SU-DHL-6 (cell line): ENCODE measurements around the gene USP7.
A peak's percentile ranks its signal among the peaks of the same experiment; 100 is the strongest.

Experiments used
- H2AFZ ChIP-seq: fragments of 200-600 bp; sonication (generic); 2 replicates; pipeline ENCODE4 v1.6.1; 2014; ENCODE audit warnings: low read depth, mild to moderate bottlenecking, moderate library complexity, mixed read lengths, antibody characterized with exemption, low read length; ENCODE audit not compliant: severe bottlenecking
- H3F3A ChIP-seq: fragments of 200-600 bp; shearing (Covaris generic); 2 replicates; pipeline ENCODE4 v1.6.0; 2016; ENCODE audit warnings: antibody characterized with exemption, mild to moderate bottlenecking; ENCODE audit not compliant: insufficient read depth
- H3K27ac ChIP-seq: fragments of 200-600 bp; sonication (generic); 2 replicates; pipeline ENCODE4 v1.5.1; 2016; ENCODE audit warnings: low read depth, mild to moderate bottlenecking, low read length, moderate library complexity, mixed read lengths
- H3K27me3 ChIP-seq: fragments of 200-600 bp; sonication (generic), shearing (Covaris generic); 2 replicates; pipeline ENCODE4 v1.6.0; 2014; ENCODE audit warnings: mild to moderate bottlenecking, low read length
- H3K36me3 ChIP-seq: fragments of 200-600 bp; sonication (generic); 2 replicates; pipeline ENCODE4 v1.6.1; 2014; ENCODE audit warnings: mild to moderate bottlenecking, low read length, mixed read lengths
- H3K4me2 ChIP-seq: fragments of 300-600, 200-600 bp; shearing (Covaris generic), sonication (generic); 2 replicates; pipeline ENCODE4 v1.6.0; 2014; ENCODE audit warnings: low read length, low read depth, mild to moderate bottlenecking; ENCODE audit not compliant: poor library complexity, severe bottlenecking
- H3K4me3 ChIP-seq: fragments of 200-600 bp; sonication (generic); 2 replicates; pipeline ENCODE4 v1.5.1; 2014; ENCODE audit warnings: antibody characterized with exemption, low read length, mild to moderate bottlenecking, mixed read lengths; ENCODE audit not compliant: insufficient read depth, poor library complexity, severe bottlenecking
- H3K79me2 ChIP-seq: fragments of 200-600 bp; sonication (generic); 2 replicates; pipeline ENCODE4 v1.6.1; 2014; ENCODE audit warnings: mild to moderate bottlenecking, low read length, moderate library complexity; ENCODE audit not compliant: insufficient read depth
- H3K9ac ChIP-seq: fragments of 200-600 bp; sonication (generic); 2 replicates; pipeline ENCODE4 v1.7.0; 2014; ENCODE audit warnings: mild to moderate bottlenecking, low read length
- H3K9me2 ChIP-seq: fragments of 200-600 bp; sonication (generic); replicated peaks from 2 replicates; pipeline ENCODE4 v1.6.1; 2014; ENCODE audit warnings: low read length; ENCODE audit not compliant: insufficient read depth
- H3K9me3 ChIP-seq: fragments of 200-600 bp; sonication (generic); 2 replicates; pipeline ENCODE4 v1.6.1; 2014; ENCODE audit warnings: low read length, mixed read lengths; ENCODE audit not compliant: insufficient read depth
- H4K20me1 ChIP-seq: fragments of 200-600 bp; sonication (generic); 2 replicates; pipeline ENCODE4 v1.6.1; 2014; ENCODE audit warnings: low read depth, mild to moderate bottlenecking, antibody characterized with exemption, low read length, moderate library complexity, mixed read lengths
- CTCF ChIP-seq: fragments of 200-600 bp; sonication (generic); IDR thresholded peaks from one replicate; pipeline ENCODE4 v1.5.1; 2017; ENCODE audit warnings: antibody characterized with exemption, mild to moderate bottlenecking, low read length, moderate library complexity; ENCODE audit not compliant: insufficient read depth, poor library complexity, severe bottlenecking
- EZH2phosphoT487 ChIP-seq: fragments of 200-600 bp; sonication (generic), shearing (Covaris generic); conservative IDR thresholded peaks from 2 replicates; pipeline ENCODE4 v1.6.1; 2018; ENCODE audit warnings: mild to moderate bottlenecking, antibody characterized with exemption, low read length, moderate library complexity, mixed read lengths

Gene USP7

GRCh38 chr16:9012330-9012729, 48.6 kb upstream of the USP7 start:
- Histone ChIP-seq H3K4me2 (no peak overlapping the region), H3K9ac (no peak overlapping the region), H3K79me2 (no peaks in the 10 kb centered on the region), H3K9me3 (peaks cover 7% of the 10 kb centered on the region; the same call in 1 of the 2 replicates), H4K20me1 (no peaks in the 10 kb centered on the region), H3K9me2 (no peaks in the 10 kb centered on the region), H3K4me3 (no peak overlapping the region), H3F3A (no peaks in the 10 kb centered on the region), H3K27ac (no peak overlapping the region), H3K36me3 (no peaks in the 10 kb centered on the region), H2AFZ (no peak overlapping the region), H3K27me3 (no peaks in the 10 kb centered on the region)
- TF ChIP-seq EZH2phosphoT487 (no peak), CTCF (no peak)

DNA sequence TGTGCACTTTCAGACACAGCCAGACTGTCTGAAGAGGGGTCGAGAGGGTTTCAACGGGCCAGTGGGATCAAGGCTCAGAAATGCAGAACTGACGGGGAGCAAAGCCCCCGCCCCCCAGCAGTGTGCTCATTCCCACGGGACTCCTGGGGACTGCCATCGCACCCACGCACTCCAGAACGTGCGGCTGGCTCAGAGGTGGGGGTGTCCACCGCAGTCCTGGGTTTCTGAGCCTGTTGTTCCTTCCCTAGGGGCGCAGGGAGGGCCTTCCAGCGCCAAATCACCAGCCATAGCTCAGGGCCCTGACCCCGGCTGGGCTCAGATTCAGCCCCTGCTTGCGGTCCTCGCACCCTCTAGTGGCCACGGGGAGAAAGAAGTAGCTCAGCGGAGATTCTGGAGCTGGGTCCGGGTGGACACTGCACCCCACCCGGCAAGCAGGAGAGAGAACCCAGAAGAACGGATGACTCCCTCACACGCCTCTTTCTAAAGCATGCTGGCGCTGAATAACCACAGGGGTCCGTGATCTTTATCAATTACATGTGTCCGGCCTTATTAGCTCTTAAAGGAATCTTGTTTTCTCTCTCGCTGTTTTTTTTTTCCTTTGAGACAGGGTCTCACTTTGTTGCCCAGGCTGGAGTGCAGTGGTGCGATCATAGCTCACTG, 45.0 kb upstream of the USP7 start:
- Histone ChIP-seq H3F3A (no peaks in the 10 kb centered on the region), H3K36me3 (no peaks in the 10 kb centered on the region), H2AFZ (no peak overlapping the region), H3K9me2 (no peaks in the 10 kb centered on the region), H4K20me1 (no peaks in the 10 kb centered on the region), H3K79me2 (no peaks in the 10 kb centered on the region), H3K27me3 (no peaks in the 10 kb centered on the region), H3K27ac (no peak overlapping the region), H3K9ac (no peak overlapping the region), H3K9me3 (no peaks in the 10 kb centered on the region), H3K4me3 (no peak overlapping the region), H3K4me2 (peak overlapping the region; percentile 19)
- TF ChIP-seq EZH2phosphoT487 (no peak), CTCF (peak; percentile 85)

- H2AFZ ChIP-seq = no peak overlapping the region
- no peak overlapping the region for H3K9ac ChIP-seq
- no peaks in the 10 kb centered on the region for H3K79me2 ChIP-seq
- H3K4me3 ChIP-seq = no peak overlapping the region
- no peaks in the 10 kb centered on the region for H3K9me3 ChIP-seq
- H3K4me2 ChIP-seq = no peak overlapping the region
- no peaks in the 10 kb centered on the region for H3K27me3 ChIP-seq
- no peak overlapping the region for H3K27ac ChIP-seq
- no peaks in the 10 kb centered on the region for H3K9me2 ChIP-seq
- TF ChIP-seq EZH2phosphoT487 (no peak), CTCF (no peak)
- H4K20me1 ChIP-seq = no peaks in the 10 kb centered on the region
- no peaks in the 10 kb centered on the region for H3F3A ChIP-seq
- H3K36me3 ChIP-seq = no peaks in the 10 kb centered on the region
These were observed 43.6 kb upstream of the USP7 start for GRCh38 chr16:9007177-9007794.
